Right cardiac atrium (tissue), 5 donors: ENCODE measurements around the gene SLA2. TPM values are rescaled to one million over a fixed set of nuclear protein-coding genes. Genes with fewer than 3 reads are reported as not detected.
A peak's percentile ranks its signal among the peaks of the same experiment; 100 is the strongest.
"Not testable (repeated sequence)": the region's sequence is repeated elsewhere in the genome, so short reads cannot be mapped to it uniquely, and the experiment has no call there.

ENCODE experiments used
- ATAC-seq, 2 donors: fragments of 200-7000 bp; cut with Tn5 transposase; one replicate each; pipeline versions ENCODE4 v1.8.0 to v1.9.1; 2020; ENCODE audit warnings: moderate library complexity in 2 of 2, mild to moderate bottlenecking in 1 of 2
- DNase-seq, 3 donors: peaks; one replicate each; pipeline ENCODE4 v3.0.0-alpha.2; 2020
- H3K27ac ChIP-seq: one replicate; pipeline ENCODE4 v1.5.1; 2013; ENCODE audit warnings: mild to moderate bottlenecking, low read length, control low read depth, moderate library complexity
- H3K27me3 ChIP-seq: one replicate; pipeline ENCODE4 v1.6.1; 2013; ENCODE audit not compliant: control insufficient read depth, insufficient read depth
- H3K4me1 ChIP-seq: one replicate; pipeline ENCODE4 v1.6.1; 2013; ENCODE audit warnings: low read length; ENCODE audit not compliant: control insufficient read depth, insufficient read depth
- H3K4me3 ChIP-seq: one replicate; pipeline ENCODE4 v1.5.1; 2013; ENCODE audit warnings: low read length, control low read depth
- H3K9me3 ChIP-seq: one replicate; pipeline ENCODE4 v1.6.1; 2013; ENCODE audit warnings: low read length; ENCODE audit not compliant: control insufficient read depth
- WGBS: extraction: QIAGEN DNeasy Blood & Tissue Kit; methylation state at CpG from one replicate; pipeline ENCODE4 v1.1.7; 2013; 5-methylcytosine and 5-hydroxymethylcytosine counted together
- intact Hi-C, 4 donors: fragments of 100-400 bp; cut with DNase I; formaldehyde crosslinking; loops; one replicate each; pipeline versions ENCODE4 v1.11.0 to v1.14.0; 2022 to 2023
- long read RNA-seq, 4 donors: library from polyadenylated mRNA; unstranded; transcript quantifications; one replicate each; pipeline ENCODE4 v2.0.0, GENCODE V29; 2020 to 2021
- polyA plus RNA-seq: library from polyadenylated mRNA; stranded (reverse); fragments of 200-250 nt; gene quantifications from one replicate; pipeline ENCODE4 v1.2.3, GENCODE V29; 2013
- total RNA-seq, 4 donors: library from RNA; stranded (reverse); fragmentation: NEBNext Ultra II Directional; extraction: Animal tissue kit (Norgen Biotek cat#: 25700); gene quantifications; one replicate each; pipeline ENCODE4 v1.2.1, GENCODE V29; 2021
- donor health status: healthy with polysubstance abuse.
- donor health status: DM: no; HTN: yes; CAD: no.
- donor health status: DM: no; HTN: no; CAD: no.
- donor health status: DM: no; HTN: yes; CAD: no; lungs with severe emphysema.
- donor health status: DM: yes; HTN: yes; CAD: no.

The SLA2 gene
- under 1 TPM; 0.28 to 0.70 (median 0.61) TPM for total RNA-seq
- 0.20 TPM for polyA plus RNA-seq
- long read RNA-seq, donor 1, partial matches to known transcripts: 0 of 1 reads
- long read RNA-seq, donor 1, other reads (novel, unspliced or antisense): 1 of 1 reads
- long read RNA-seq, donor 2: 0 reads
- long read RNA-seq, donor 3, partial matches to known transcripts: 1 of 2 reads
- long read RNA-seq, donor 3, other reads (novel, unspliced or antisense): 0 of 2 reads
- long read RNA-seq, donor 4: 0 reads

DNA sequence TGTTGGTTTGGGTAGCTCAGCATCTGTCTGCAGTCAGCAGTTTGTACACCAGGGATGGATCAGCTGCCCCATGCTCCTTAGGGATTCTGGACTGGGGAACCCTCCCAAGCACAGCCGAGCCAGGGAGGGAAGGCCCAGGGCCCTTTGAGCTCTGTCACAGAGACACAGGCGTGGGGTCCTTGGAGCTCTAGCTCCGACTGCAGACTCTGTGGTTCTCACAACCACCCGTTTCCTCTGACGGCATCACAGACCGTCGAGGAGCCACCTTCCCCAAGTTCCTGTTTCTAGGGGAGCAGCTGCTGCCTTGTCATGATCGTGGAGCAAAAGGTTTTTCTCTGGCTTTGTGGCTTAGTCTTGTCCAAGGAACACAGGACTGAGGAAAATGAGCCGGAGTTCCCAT is at the start of gene SLA2:
TSS of gene SLA2 (minus strand) at position 199 of the 400 bp plus-strand sequence. CDS start 4,861 bp downstream, outside the sequence.
- no peak for DNase-seq
- 36% methylated on average over 9 of the region's 9 CpGs for WGBS
- ATAC-seq: peak; percentile 17 to 29
- intact Hi-C loops: no loop called here
- Histone ChIP-seq H3K27me3 (no peaks in the 10 kb centered on the region), H3K27ac (no peak within 1 kb of the TSS), H3K9me3 (no peaks in the 10 kb centered on the region), H3K4me3 (no peak within 1 kb of the TSS), H3K4me1 (peaks cover 1% of the 10 kb centered on the region)

- H3K27ac ChIP-seq, H3K4me3 ChIP-seq, DNase-seq, ATAC-seq, H3K9me3 ChIP-seq, H3K4me1 ChIP-seq, H3K27me3 ChIP-seq, intact Hi-C loops: not testable (repeated sequence)
- WGBS: 94% methylated on average over 8 of the region's 8 CpGs
Measured at GRCh38 chr20:36695467-36695866, 49.5 kb upstream of the SLA2 start.

DNA sequence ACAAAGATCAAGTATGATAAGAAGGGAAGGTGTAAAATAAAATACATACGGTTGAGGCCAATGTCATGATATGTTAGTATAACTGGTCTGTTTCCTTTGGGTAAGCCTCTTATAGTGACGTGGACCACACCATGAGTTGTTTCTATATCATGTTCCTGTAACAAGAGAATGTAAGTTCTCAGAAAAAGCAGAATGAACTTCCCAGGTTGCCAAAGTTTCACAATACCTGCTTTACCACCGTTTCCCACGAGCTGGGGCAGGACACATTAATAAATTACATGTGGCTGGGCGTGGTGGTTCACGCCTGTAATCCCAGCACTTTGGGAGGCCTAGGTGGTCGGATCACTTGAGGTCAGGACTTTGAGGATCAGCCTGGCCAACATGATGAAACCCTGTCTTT is 42.6 kb upstream of the SLA2 start:
- Histone ChIP-seq H3K4me1 (no peaks in the 10 kb centered on the region), H3K4me3 (no peak overlapping the region), H3K9me3 (no peaks in the 10 kb centered on the region), H3K27me3 (no peaks in the 10 kb centered on the region), H3K27ac (no peak overlapping the region)
- ATAC-seq: no peak
- WGBS: 88% methylated on average over 7 of the region's 7 CpGs
- intact Hi-C loops: no loop called here
- no peak for DNase-seq

DNA sequence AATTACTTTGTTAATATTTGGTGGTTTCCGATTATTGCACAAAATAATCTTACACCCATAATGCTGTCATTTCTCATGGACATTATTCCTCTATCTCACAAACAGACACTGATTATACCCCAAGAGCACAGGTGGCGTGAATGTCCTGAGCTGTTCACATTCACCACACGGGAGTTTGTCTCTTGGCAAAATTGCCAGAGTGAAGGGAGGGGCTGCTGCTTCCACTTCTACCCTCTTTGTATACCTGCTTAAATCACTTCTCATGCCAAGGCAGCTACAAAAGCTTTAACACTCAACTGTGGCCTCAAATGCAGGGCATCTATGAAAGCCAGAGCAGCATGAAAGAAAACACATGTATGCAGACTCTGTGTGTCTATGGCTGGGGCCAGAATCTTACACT is 41.9 kb upstream of the SLA2 start:
- no peak overlapping the region for H3K4me3 ChIP-seq
- no peaks in the 10 kb centered on the region for H3K9me3 ChIP-seq
- DNase-seq (no peak), ATAC-seq (no peak)
- intact Hi-C loops: no loop called here
- WGBS: 79% methylated on average over 3 of the region's 3 CpGs
- H3K27me3 ChIP-seq: no peaks in the 10 kb centered on the region
- H3K4me1 ChIP-seq: no peaks in the 10 kb centered on the region
- H3K27ac ChIP-seq: no peak overlapping the region

GRCh38 chr20:36686944-36687343 is 40.9 kb upstream of the SLA2 start:
- DNase-seq (no peak), ATAC-seq (no peak)
- Histone ChIP-seq H3K27ac (no peak overlapping the region), H3K4me1 (no peaks in the 10 kb centered on the region), H3K4me3 (no peak overlapping the region), H3K9me3 (no peaks in the 10 kb centered on the region), H3K27me3 (no peaks in the 10 kb centered on the region)
- WGBS: 76% methylated on average over 4 of the region's 4 CpGs
- intact Hi-C loops: no loop called here

GRCh38 chr20:36686504-36686903 is 40.5 kb upstream of the SLA2 start:
- DNase-seq: no peak

DNA sequence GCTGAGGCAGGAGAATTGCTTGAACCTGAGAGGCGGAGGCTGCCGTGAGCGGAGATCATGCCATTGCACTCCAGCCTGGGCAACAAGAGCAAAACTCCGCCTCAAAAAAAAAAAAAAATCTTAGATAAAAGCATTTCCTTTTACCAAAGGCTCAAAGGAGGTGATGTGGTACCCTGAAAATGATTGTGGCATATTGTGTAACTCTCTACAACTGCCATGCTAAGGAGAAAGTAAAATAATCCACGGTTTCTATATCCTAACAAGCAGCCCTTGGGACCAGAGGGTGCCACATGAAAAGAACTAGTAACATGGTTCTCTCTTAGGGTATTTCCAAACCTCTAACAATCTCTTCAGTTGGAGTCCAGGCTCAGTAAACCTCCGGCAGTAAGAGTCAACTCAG is 38.8 kb upstream of the SLA2 start:
- ATAC-seq (no peak), DNase-seq (no peak)
- intact Hi-C loops: no loop called here
- no peak overlapping the region for H3K4me3 ChIP-seq
- H3K9me3 ChIP-seq: no peaks in the 10 kb centered on the region
- H3K27me3 ChIP-seq: no peaks in the 10 kb centered on the region
- no peak overlapping the region for H3K27ac ChIP-seq
- WGBS: 91% methylated on average over 6 of the region's 6 CpGs
- H3K4me1 ChIP-seq: no peaks in the 10 kb centered on the region

More at GRCh38 chr20:36686504-36686903, 40.5 kb upstream of the SLA2 start:
- H3K4me1 ChIP-seq: no peaks in the 10 kb centered on the region
- peak; percentile 48 to 64 for ATAC-seq
- no peaks in the 10 kb centered on the region for H3K9me3 ChIP-seq
- H3K27ac ChIP-seq: no peak overlapping the region
- no peak overlapping the region for H3K4me3 ChIP-seq
- intact Hi-C loops: no loop called here
- H3K27me3 ChIP-seq: no peaks in the 10 kb centered on the region
- WGBS: 67% methylated on average over 2 of the region's 2 CpGs

DNA sequence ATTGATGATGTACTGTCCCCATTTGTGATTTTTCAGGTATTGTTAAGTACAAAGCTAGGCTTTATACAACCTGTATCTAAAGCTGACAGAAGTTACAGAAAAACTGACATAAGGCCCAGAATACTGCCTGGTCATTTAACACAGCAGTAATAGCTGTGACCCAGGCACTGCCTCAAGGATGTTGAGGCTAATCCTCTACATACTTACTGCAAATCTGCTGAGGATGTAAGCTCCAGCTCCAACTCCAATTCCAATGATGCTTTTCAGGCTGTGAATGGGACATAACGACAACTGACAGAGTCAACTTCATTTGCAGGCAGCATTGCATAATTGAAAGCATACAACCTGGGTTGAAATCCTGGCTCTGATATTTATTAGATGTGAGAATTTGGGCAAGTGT is 36.3 kb upstream of the SLA2 start:
- Histone ChIP-seq H3K4me3 (no peak overlapping the region), H3K9me3 (no peaks in the 10 kb centered on the region), H3K27ac (no peak overlapping the region), H3K4me1 (no peaks in the 10 kb centered on the region), H3K27me3 (no peaks in the 10 kb centered on the region)
- no peak for DNase-seq
- WGBS: 87% methylated on average over 1 of the region's 1 CpG
- ATAC-seq: no peak
- intact Hi-C loops: no loop called here

DNA sequence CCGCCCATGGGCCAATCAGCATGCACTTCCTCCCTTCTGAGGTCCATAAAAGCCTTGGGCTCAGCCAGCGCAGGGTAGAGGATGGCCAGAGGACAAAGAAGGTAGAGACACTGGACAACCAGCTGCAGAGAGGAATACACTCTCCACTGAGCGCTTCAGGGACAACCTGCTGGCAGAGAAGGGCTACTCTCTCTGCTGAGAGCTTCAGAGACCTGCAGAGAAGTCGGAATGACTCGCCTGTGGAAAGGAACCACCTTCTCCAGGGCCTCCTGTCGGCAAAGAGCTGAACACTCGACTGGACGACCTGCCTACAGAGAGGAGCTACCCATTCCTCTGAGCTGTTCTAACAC is 31.4 kb upstream of the SLA2 start:
- Histone ChIP-seq H3K4me1 (no peaks in the 10 kb centered on the region), H3K27ac (no peak overlapping the region), H3K4me3 (no peak overlapping the region), H3K27me3 (no peaks in the 10 kb centered on the region), H3K9me3 (no peaks in the 10 kb centered on the region)
- DNase-seq (no peak), ATAC-seq (no peak)
- 95% methylated on average over 8 of the region's 8 CpGs for WGBS
- intact Hi-C loops: no loop called here

DNA sequence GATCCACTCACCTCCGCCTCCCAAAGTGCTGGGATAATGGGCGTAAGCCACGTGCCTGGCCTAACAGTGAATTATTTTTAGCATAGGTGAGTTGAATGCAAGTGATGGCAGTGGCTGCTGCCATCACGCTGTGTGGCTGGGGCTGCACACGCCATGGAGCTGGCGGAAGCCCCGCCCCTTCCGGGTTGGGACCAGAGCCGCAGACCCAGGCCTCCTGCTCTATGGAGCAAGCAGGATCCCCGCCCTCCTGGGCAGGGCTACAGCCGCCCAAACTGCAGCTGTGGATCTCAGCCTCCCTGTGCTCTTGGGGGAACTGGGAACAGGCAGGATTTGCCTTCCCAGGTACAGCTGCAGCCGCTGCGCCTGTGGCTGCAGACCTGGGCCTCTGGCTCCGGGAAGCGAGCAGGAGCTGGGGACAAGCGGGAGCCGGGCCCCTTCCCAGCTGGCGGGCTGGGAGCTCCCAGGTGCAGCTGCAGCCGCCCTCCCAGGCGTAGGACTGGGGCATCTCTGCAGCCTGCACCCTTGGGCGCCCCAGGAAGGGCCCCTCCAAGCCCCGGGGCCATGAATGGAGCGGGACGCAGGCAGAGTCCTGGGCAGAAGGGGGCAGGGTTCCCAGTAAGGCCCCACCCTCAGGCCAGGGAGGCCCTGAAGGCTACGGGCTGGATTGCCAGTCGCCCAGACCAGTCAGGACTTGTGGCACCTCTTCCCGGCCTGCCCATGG is 30.9 kb upstream of the SLA2 start:
- H3K4me3 ChIP-seq: no peak overlapping the region
- WGBS: 93% methylated on average over 27 of the region's 27 CpGs
- ATAC-seq: peak; percentile 31 to 39
- H3K4me1 ChIP-seq: no peaks in the 10 kb centered on the region
- no peaks in the 10 kb centered on the region for H3K27me3 ChIP-seq
- intact Hi-C loops: no loop called here
- H3K27ac ChIP-seq: no peak overlapping the region
- H3K9me3 ChIP-seq: no peaks in the 10 kb centered on the region
- DNase-seq: no peak

- H3K9me3 ChIP-seq, H3K4me3 ChIP-seq, ATAC-seq, H3K27me3 ChIP-seq, intact Hi-C loops, H3K27ac ChIP-seq, H3K4me1 ChIP-seq, DNase-seq: not testable (repeated sequence)
- 97% methylated on average over 8 of the region's 8 CpGs for WGBS
Measured at GRCh38 chr20:36675545-36675944, 29.5 kb upstream of the SLA2 start.
